ENCODE data around the gene HOMER2.
"Not testable (repeated sequence)": the region's sequence is repeated elsewhere in the genome, so short reads cannot be mapped to it uniquely, and the experiment has no call there.

The HOMER2 gene

GRCh38 chr15:82830427-82831173 is 121.9 kb downstream of the HOMER2 start:
- DNase-seq, result no peak

- DNase-seq, result no peak
Observed at GRCh38 chr15:82829234-82829633, 123.3 kb downstream of the HOMER2 start.

GRCh38 chr15:82828075-82828474 is 124.4 kb downstream of the HOMER2 start:
- DNase-seq, result no peak

- no peak for DNase-seq
Observed at GRCh38 chr15:82823049-82823448, 129.5 kb downstream of the HOMER2 start.

DNA sequence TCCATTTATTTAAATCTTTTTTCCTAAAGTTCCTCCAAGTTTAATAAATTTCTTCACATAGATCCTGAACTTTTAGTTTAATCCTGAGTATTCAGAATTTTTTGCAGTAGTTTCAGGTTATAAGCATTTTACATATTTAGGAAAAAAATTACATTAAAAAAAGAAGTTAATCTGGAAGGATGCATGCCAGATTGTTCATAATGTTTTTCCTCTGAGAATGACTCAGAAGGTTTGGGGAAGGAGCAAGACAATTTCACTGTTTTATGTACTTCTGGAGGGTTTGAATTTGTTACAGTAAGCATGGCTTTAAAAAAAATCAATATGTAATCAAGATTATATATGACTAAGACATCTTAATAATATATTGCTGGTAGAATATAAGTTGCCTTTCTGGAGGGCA is 130.7 kb downstream of the HOMER2 start:
- not testable (repeated sequence) for DNase-seq

DNA sequence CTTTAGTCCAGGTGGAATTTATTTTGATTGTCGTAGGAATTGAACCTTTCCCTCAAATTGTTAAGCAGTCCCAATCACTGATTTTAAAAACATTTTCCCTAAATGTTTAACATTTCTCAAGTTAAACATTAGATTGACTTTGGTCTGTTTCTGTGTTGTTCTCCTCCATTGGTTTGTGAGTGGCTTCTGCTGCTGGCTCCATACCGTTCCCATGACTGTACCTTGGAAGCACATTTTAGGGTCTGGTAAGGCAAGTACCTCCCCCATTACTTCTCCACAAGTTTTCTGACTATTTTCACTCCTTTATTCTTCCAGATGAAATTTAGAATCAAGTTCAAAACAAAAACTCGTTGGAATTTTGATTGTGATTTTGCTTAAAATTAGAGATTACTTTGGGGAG is 131.1 kb downstream of the HOMER2 start:
- not testable (repeated sequence) for DNase-seq

GRCh38 chr15:82820128-82820527 is 132.4 kb downstream of the HOMER2 start:
- no peak for DNase-seq

- DNase-seq, result no peak
Observed at GRCh38 chr15:82812994-82813393, 139.5 kb downstream of the HOMER2 start.

DNA sequence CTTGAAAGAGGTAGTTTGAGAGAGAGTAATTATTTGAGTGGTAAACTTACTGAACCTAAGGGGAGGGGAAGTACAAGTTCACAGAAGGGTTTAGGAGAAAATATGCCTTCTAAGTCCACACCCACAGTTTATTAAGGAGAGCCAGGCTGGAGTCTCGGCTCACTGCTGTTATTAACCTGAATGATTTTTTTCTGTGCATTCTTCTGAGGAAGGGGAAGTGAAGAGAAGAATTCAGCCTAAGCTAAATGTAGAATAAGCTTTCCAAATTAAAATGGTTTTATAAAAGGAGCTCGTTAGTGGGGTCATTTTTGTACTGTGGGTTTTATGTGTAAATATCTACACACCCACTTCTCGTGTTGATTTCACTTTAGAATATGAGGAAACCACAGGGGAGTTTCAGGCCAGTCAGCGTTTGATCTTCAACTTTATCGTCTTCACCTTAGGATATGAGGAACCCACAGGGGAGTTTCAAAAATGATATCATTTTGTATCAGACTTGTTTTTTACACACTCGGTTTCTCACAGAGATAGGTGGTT is 141.6 kb downstream of the HOMER2 start:
- DNase-seq, result no peak

DNA sequence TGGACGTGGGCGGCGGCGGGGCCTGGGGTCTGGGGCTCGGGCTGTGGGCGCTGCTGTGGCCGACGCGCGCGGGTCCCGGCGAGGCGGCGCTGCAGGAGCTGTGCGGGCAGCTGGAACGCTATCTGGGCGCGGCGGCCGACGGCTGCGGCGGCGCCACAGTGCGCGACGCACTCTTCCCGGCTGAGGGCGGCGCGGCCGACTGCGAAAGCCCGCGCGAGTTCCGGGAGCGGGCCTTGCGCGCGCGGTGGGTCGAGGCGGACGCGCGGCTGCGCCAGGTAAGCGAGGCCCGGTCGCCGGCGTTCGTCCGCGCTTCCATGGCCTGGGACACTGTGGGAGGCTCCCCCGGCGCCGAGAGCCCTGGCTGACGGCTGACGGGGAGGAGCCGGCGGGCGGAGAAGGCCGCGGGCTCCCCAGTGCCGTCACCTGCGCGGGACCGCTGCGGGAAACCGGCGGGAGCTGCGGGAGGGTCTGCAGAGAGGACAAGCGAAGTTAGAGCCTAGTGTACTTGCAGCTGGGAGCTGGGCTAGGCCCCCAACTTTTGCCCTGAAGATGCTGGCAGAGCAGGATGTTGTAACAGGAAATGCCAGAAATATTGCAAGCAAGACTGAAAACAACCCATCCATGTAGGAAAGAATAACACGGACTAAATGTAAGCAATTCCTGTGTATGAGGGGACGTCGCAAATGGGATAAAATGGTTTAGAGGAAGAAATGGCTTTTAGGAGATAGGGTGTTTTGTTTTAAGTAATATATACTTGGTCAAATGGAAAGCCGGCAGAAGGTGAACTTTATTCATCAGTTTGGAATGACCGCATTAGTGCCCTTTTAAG is 142.2 kb downstream of the HOMER2 start:
- peak in 1 of 4 experiments; percentile 48 for DNase-seq

- peak; percentile 76 to 90 (median 85) for DNase-seq
Observed at GRCh38 chr15:82809308-82810060, 143.0 kb downstream of the HOMER2 start, which contains the start of gene WHAMM. Gene WHAMM, plus strand, starts transcription at chr15:82809628. Its CDS starts 99 bp downstream, at chr15:82809727.

DNA sequence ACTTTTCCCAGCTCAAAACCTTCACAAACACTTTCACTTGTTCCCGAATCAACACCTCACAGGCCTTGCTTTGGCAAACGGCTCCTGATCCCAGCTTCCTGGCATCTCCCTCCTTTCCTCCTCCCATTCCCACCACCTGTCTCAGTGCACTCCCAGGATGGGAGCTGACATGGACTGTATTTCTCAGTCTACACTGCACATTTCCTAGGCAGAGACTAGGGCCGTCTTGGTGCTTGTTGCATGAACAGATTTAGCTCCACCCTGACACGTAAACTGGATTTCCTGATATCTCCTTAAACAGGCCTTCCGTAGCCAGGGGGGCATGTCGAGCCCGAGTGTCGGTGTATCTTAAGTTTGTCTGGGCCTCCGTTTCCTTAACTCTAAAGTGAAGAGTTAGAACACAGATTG is 143.9 kb downstream of the HOMER2 start:
- DNase-seq, result no peak

GRCh38 chr15:82807920-82808633 is 144.4 kb downstream of the HOMER2 start:
- DNase-seq, result no peak

DNA sequence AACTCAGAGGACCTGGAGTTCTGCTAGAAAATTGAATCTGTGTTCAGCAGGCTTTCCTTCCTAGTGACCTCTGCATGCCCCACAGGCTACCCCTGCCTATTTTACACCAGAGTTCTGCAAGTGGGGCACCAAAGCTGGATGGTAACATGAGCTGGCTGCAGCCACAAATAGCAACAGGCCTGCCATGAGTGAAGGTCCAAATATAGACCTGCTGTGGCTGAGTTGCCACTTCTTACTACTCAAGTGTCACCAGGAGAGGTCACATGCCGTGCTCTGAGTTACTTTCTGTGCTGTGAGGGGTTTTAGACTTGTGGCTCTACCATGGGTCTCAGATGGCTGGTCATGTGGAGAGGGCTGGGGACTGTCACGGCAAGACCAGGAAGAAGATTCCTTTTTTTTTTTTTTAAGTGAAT is 146.5 kb downstream of the HOMER2 start, which contains the start of gene FSD2:
FSD2 (minus strand) TSS at position 76 of the 413 bp plus-strand sequence. CDS start 18,679 bp downstream, outside the sequence.
- DNase-seq, result no peak

DNA sequence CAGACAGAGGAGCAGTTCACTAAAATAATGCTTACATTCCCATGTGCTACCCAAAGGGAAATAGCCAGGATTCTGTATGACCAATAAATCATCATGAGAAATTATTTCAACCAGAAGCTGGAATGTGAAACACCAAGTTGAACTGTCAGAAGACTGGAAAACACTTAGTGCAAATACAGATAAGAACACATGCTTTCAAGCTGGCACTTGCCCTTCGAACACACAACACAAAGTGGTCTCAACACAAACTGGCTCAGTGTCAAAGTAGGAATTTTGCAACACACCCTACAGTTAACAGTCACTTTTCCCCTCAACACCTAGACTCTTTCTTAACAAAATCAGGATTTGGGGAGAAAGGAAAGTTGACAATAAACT is 148.0 kb downstream of the HOMER2 start:
- DNase-seq, result no peak

DNA sequence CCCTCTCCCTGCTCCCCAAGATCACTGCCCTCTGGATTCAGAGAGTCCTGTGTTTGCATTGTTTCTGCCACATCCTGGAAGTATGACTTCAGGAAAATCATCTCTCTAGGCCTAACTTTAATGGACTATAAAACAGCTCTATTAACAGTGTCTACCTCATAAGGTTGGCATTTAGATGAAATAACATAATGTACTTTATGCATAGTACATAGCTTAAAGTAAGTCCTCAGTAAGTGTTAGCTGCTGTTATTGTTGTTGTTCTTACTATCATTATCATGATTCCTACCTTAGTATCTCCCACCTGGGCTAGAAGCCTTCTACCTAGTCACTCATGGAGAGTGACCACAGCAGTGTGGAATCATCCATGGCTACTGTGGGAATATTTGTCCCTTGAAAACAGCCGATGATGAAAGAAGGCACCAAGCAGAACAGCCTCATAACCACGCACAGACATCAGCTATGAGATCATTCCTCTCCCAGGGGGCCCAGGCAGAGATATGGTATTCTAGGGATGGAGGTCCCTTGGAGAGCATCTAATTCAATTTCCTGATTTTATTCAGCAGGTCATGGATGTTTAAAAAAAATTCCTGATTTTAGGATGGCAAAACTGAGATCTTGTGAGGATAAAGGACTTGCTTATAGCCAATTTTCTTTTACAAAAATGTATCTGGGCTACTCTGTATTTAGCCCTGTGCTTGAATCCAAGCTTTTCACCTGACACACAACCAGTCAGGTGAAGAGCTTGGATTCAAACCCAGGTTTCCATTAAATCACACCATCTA is 148.5 kb downstream of the HOMER2 start:
- no peak for DNase-seq

GRCh38 chr15:82802497-82802896 is 150.0 kb downstream of the HOMER2 start:
- DNase-seq, result no peak

- no peak for DNase-seq
Observed at GRCh38 chr15:82799183-82799841, 153.2 kb downstream of the HOMER2 start.
